ENCODE results near the gene TAF1.

TAF1 gene

DNA sequence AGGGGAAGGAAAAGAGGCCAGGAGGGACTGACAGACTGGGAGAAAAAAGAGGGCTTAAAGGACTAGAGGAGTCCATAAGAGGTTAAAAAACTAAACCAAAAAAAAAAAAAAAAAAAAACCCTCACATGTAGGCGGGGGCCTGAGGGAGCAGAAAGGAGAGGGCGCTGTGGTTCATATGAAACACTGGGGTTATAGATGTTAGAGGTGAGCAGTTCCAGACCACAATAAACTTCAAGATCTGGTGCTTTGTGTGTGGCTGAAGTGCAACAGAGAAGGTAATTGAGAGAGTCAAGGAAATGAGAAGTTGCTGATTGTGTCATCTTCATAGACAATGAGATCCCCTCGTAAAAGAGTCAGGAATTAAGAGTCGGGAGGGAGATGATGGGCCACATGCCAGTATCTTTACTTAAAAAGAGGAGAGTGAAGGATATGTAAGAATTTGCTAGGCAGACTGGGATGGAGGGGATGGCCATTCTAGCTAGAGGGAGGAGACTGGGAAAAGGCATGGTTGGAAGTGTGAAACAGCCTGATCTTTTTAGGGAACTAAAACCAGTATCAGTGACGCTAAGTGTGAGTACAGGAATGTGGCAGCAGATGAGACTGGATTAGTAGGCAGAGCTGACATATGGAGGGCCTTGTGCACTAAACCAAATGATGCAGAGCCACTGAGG is 148.3 kb downstream of the TAF1 start:
- no peak for DNase-seq

GRCh38 chrX:71515038-71515396 is 148.9 kb downstream of the TAF1 start:
- no peak for DNase-seq

Data from cortex of kidney (tissue), 1 donor.